Fibroblast of villous mesenchyme (primary cell): ENCODE measurements around the gene MARVELD1. TPM values are rescaled to one million over a fixed set of nuclear protein-coding genes. Genes with fewer than 3 reads are reported as not detected.
"Not testable (repeated sequence)": the region's sequence is repeated elsewhere in the genome, so short reads cannot be mapped to it uniquely, and the experiment has no call there.

Experiments used
- DNase-seq: peaks from one replicate; pipeline ENCODE4 v3.0.0-alpha.2; 2010; ENCODE audit warnings: low read depth
- H3K4me3 ChIP-seq: 2 replicates; pipeline ENCODE4 v1.5.1; 2011; ENCODE audit warnings: low read depth, mild to moderate bottlenecking, low read length
- CTCF ChIP-seq: IDR thresholded peaks from 2 replicates; pipeline ENCODE4 v1.5.1; 2012; ENCODE audit warnings: low read depth, mild to moderate bottlenecking, low read length; ENCODE audit not compliant: insufficient read depth
- total RNA-seq: library from RNA; depleted of rRNA; stranded (reverse); fragments of >200 nt; gene quantifications from 2 replicates; pipeline ENCODE4 v1.2.3, GENCODE V29; 2012

Gene MARVELD1
- total RNA-seq, 1 donor = 44.0 TPM

GRCh38 chr10:97685395-97685958 lies 28.1 kb upstream of the MARVELD1 start:
- peak; percentile 57 for TF ChIP-seq CTCF
- peak; percentile 49 for DNase-seq
- peak overlapping the region; percentile 85 for H3K4me3 ChIP-seq

- no peak for TF ChIP-seq CTCF
These were observed 27.1 kb upstream of the MARVELD1 start for GRCh38 chr10:97686301-97686961.

GRCh38 chr10:97686962-97687784 lies 26.4 kb upstream of the MARVELD1 start, which contains the start of gene AVPI1:
Gene AVPI1, minus strand, starts transcription at chr10:97687241. Its CDS starts 7,336 bp downstream, at chr10:97679905.
- DNase-seq = peak; percentile 99
- no peak for TF ChIP-seq CTCF
- peak within 1 kb of the TSS; percentile 85 for H3K4me3 ChIP-seq

More at GRCh38 chr10:97686301-97686961, 27.1 kb upstream of the MARVELD1 start:
- peak overlapping the region; percentile 85 for H3K4me3 ChIP-seq
- DNase-seq = peak; percentile 33

DNA sequence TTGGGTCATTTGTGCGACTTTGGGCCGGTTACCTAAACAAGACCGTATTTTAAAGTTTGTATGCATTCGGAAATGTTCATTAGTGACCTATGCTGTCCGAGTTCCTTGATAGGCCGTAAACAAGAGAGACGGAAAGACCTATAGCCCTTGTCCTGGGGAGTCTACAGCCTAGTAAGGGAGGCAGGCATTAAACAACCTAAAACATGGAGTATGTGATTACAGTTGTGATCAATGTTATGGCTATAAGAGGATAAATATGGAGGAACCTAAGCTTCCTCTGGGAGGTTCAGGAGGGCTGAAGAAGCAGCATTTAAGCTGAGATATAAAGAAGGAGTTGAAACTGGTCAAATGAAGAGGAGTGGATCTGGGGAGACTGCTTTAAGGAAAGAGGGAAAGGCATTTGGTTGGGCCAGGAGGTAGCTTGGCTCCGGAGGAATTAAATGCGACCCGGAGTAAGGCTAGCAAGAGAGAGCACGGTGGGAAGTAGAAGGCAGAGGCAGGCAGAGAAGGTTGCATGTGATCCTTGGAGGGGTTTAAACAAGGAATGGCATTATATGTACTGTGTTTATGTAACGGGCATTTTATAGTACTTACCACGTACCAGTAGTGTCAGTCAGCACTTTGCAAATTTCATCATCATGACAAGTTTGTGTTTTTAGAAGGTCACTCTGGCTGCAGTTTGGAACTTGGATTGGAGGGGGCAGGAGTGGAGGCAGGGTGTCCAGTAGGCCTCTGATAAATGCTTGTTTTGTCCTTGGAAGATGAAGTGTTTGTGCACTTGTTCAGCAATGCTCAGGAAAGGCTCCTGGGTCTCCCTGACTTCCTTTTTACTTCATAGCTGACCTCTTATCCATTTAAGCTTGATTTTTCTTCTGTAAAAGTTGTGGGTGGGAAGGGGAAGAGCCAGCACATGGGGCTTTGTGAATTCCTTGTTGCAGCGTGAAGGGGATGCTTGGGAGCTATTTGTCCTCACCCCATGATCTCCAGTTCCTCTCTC lies 25.4 kb upstream of the MARVELD1 start:
- H3K4me3 ChIP-seq = peak overlapping the region; percentile 31
- peak; percentile 94 for DNase-seq
- TF ChIP-seq CTCF = no peak

- peak; percentile 95 for DNase-seq
- TF ChIP-seq CTCF = no peak
- no peak overlapping the region for H3K4me3 ChIP-seq
These were observed 23.9 kb upstream of the MARVELD1 start for GRCh38 chr10:97689559-97690020.

- DNase-seq = no peak
- H3K4me3 ChIP-seq = no peak overlapping the region
- TF ChIP-seq CTCF = no peak
These were observed 23.4 kb upstream of the MARVELD1 start for GRCh38 chr10:97690133-97690532.

DNA sequence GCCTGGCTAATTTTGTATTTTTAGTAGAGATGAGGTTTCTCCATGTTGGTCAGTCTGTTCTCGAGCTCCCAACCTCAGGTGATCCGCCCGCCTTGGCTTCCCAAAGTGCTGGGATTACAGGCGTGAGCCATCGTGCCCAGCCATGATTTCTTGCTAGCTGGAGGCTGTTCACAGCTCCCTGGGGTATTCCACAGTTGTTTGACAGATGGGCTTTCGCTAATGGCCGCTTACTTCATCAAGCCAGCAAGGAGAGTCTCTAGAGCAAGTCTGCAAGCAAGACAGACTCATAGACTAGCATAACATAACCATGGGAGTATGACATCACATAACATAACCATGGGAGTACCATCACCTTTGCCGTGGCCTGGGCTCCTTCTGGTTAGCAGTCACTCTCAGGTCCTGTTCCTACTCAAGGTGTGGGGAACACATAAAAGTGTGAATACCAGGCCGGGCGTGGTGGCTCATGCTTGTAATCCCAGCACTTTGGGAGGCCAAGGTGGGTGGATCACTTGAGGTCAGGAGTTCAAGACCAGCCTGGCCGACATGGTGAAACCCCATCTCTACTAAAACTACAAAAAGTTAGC lies 15.4 kb upstream of the MARVELD1 start:
- not testable (repeated sequence) for DNase-seq, H3K4me3 ChIP-seq
